ENCODE measurements around the gene PPIF.

DNA sequence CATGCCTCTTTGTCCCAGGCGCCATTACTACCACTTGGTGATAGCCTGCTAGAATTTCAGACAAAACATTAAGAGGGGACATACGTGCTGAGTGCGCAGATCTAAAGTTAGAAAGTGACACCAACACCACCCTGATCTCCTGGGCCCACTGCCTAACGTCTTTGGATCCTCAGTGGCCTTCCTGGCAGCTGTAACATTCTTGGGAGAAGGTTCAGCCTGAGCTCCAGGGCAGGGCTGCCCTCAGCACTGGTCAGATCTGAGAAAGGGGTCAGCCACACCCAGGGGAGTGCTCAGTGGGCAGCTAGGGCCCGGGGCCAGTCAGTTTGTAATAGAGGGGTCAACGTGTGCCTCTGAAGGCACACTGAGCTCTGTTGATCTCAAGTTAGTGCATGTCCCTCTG, 49.8 kb downstream of the PPIF start:
- TF ChIP-seq CTCF (IDR thresholded peaks at IDR 0.05), result no peak
- TF ChIP-seq EZH2 (IDR thresholded peaks at IDR 0.05; ENCODE audit: borderline replicate concordance, insufficient read depth, low read depth, low read length, poor library complexity, severe bottlenecking), result no peak
